ENCODE measurements around the gene MTX1. TPM values are rescaled to one million over a fixed set of nuclear protein-coding genes. Genes with fewer than 3 reads are reported as not detected.
"Not testable (repeated sequence)": the region's sequence is repeated elsewhere in the genome, so short reads cannot be mapped to it uniquely, and the experiment has no call there.

The MTX1 gene
- polyA plus RNA-seq, 3 donors, result 37.0 to 47.7 (median 41.8) TPM

- DNase-seq (ENCODE audit: extremely low read depth in 1 of 11, low read depth in 9 of 11, low spot score in 4 of 11), result peak in 1 of 11 donors; percentile 84
These were observed 11.1 kb downstream of the MTX1 start for GRCh38 chr1:155219592-155220031.

DNA sequence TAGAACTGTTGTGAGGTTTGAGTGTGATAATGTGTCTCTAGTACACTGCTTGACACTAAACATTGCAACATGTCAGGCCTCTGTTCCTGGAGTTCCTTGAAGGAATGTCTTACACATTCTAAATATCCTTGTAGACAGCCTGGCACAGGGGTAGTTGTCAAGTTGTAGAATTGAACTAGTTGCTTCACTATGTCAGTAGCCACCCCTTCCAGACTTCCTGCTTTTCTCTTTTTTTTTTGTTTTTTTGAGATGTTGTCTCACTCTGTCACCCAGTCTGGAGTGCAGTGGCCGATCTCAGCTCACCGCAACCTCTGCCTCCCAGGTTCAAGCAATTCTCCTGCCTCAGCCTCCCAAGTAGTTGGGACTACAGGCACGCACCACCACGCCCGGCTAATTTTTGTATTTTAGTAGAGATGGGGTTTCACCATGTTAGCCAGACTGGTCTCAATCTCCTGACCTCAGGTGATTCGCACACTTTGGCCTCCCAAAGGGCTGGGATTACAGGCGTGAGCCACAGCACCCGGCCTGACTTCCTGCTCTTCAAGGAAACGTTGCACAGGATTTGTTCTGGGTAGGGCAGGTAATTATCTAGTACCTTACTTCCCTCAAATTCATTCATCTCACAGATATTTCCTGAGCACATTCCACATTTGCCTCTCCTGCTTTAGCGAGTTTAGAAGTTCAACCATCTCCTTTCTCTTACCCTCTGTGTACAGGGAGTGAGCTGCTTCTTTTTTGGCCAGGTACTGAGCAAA, 11.9 kb downstream of the MTX1 start:
- not testable (repeated sequence) for DNase-seq (ENCODE audit: extremely low read depth in 1 of 11, low read depth in 9 of 11, low spot score in 4 of 11)

DNA sequence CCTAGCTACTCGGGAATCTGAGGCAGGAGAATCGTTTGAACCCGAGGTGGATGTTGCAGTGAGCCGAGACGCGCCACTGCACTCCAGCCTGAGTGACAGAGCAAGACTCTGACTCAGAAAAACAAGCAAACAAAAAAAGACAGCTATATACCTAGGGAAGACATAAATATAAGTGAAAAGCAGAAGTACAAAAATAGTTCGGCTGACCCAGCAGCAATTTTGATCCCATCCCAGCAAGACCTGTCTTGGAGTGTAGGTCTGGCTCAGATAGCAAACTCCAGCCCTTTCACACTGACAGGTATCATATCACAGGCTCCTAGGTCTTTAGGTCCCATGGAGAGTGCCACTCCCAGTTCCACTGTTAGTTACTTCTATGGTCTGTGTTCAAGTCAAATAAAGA, 14.6 kb downstream of the MTX1 start:
- no peak for DNase-seq (ENCODE audit: extremely low read depth in 1 of 11, low read depth in 9 of 11, low spot score in 4 of 11)

GRCh38 chr1:155225404-155225759, 16.9 kb downstream of the MTX1 start:
- not testable (repeated sequence) for DNase-seq (ENCODE audit: extremely low read depth in 1 of 11, low read depth in 9 of 11, low spot score in 4 of 11)

GRCh38 chr1:155226188-155226909, 17.9 kb downstream of the MTX1 start:
- DNase-seq (ENCODE audit: extremely low read depth in 1 of 11, low read depth in 9 of 11, low spot score in 4 of 11), result peak in 2 of 11 donors; percentile 71 to 90

DNA sequence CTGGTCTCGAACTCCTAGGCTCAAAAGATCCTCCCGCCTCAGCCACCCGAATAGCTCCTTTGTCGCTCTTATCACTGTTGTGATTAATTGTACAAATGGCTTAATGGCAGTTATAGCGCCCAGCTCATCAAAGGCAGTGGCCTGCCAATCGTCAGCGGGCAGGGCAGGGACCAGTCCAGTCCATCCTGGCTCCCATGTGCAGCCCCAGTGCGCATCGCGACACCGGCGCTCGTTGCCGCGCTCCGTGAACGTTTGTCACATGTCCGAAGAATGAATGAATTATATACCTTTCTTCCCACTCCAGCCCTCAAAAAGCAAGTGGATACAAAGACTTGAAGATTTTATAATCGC, 18.4 kb downstream of the MTX1 start:
- peak in 2 of 11 donors; percentile 49 to 94 for DNase-seq (ENCODE audit: extremely low read depth in 1 of 11, low read depth in 9 of 11, low spot score in 4 of 11)

DNA sequence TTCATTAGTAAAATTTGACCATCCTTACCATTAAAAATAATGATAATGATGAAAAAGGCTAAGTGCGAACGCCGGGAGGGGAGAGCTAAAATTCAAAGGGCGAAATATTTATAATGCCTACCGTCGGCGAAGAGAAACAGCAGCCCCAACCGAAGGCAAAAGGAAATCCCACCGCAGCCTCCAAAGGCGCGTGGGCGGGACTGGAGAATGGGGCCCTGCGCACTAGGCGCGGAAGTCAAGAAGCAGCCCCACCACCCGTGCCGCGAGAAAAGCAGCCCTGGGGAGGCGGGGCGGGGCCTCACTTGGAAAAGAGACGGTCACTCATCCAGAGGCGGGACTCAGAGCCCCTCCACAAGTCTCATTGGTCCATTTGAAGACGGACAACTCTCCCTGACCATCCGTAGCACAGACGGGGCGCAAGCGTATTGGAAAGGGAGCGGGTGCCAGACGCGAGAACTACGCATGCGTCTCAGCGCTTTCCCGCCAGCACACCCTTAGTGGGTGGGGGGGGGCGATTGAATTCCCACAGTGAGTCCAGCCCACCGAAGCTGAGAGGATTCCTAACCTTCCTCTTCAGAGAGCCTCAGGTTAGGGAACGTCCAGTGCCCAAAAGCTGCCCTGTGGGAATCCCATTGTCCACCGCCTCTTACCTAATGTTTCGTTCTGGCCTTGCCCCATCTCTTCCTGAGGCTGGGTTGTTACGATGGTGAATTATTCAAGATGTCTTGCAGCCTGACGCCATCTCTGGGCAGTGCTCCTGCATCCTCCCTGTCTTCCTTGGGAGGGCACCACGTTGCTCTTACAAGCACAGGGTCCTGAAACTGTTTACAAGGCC, 19.0 kb downstream of the MTX1 start:
- DNase-seq (ENCODE audit: extremely low read depth in 1 of 11, low read depth in 9 of 11, low spot score in 4 of 11), result peak; percentile 96 to 100 (median 99)

DNA sequence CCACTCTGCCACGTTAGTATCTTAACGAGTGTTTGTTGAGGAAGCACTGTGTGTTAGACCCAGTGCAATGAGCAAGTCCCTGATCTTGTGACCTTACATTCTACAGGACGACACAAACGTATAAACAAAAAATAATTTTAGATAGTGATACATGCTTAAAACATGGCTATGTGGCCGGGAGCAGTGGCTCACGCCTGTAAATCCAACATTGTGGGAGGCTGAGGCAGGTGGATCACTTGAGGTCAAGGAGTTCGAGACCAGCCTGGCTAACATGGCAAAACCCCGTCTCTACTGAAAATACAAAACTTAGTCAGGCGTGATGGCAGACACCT, 19.6 kb downstream of the MTX1 start:
- no peak for DNase-seq (ENCODE audit: extremely low read depth in 1 of 11, low read depth in 9 of 11, low spot score in 4 of 11)

DNA sequence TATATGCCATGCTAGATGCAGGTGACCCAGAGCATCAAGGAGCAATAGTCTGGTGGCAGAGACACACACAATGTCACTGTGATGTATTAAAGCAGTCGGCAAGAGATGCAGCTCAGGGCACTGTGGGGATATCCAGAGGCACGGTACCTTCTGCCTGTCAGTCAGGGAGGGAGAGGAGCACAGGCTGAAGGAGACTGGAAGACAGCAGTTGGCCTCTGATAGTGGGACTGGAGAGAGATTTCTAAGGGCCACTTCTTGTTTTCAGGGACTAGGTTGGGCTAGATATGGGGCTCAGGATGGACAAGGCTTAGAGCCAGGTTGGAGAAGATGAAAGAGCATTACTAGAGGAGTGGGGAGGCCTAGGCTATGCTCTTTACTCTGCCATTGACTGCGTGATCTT, 22.8 kb downstream of the MTX1 start:
- DNase-seq (ENCODE audit: extremely low read depth in 1 of 11, low read depth in 9 of 11, low spot score in 4 of 11), result not testable (repeated sequence)

DNA sequence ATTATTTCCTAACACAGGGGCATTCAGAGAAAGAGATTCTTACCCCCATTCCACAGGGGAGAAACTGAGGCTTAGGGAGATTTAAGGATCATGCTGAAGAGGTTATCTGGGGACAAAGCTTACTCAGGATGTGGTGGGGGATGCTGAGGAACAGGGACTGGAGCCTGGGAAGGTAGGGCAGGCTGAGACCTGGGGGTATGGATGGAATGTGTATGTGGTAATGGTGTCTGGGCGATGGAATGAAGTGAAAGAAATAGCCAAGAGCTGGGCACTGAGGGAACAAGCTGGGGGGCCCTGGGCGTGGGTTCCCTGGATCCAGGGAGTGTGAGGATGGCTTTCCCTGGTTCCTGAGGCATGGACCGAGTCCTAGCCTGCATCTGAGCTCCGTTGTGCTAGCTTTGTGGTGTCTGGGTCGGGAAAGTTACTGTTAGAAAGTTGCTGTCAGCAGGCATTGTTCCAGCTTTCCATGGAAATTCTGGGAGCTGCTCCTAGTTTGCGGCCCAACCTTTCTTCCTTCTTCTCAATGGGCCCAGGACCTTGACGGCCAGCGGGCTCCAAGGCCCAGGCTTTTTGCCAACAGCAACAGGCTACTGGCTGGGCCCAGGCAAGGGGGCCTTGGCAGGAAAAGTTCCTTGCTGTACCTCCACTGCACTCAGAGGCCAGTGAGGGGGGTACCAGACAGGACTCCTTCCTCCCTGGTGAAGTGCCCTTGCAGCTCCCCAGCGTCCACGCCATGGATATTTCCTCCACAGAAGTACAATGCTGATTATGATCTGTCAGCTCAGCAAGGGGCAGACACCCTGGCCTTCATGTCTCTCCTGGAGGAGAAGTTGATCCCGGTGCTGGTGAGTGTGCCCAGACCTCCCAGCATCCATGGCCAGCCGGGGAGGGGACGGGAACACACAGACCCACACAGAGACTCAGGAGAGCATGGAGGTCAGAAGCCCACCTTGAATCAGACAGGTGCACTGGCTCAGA, 23.8 kb downstream of the MTX1 start:
- DNase-seq (ENCODE audit: extremely low read depth in 1 of 11, low read depth in 9 of 11, low spot score in 4 of 11), result not testable (repeated sequence)

- DNase-seq (ENCODE audit: extremely low read depth in 1 of 11, low read depth in 9 of 11, low spot score in 4 of 11), result not testable (repeated sequence)
These were observed 25.0 kb downstream of the MTX1 start for GRCh38 chr1:155233502-155233901.

- not testable (repeated sequence) for DNase-seq (ENCODE audit: extremely low read depth in 1 of 11, low read depth in 9 of 11, low spot score in 4 of 11)
These were observed 26.9 kb downstream of the MTX1 start for GRCh38 chr1:155235375-155235774.

DNA sequence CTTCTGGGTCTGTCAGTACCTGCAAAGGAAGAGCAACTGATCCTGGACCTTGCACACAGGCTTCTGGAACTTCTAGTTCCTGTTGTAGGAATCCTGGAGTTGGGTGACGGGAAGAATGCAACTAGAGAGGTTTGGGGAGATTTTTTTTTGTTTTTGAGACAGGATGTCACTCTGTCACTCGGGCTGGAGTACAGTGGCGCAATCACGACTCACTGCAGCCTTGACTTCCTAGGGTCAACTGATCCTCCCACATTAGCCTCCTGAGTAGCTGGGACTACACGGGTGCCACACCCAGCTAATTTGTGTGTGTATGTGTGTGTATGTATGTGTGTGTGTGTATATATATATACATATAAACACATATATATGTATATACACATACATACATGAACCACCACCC, 28.0 kb downstream of the MTX1 start:
- no peak for DNase-seq (ENCODE audit: extremely low read depth in 1 of 11, low read depth in 9 of 11, low spot score in 4 of 11)

- peak in 2 of 11 donors; percentile 74 to 83 for DNase-seq (ENCODE audit: extremely low read depth in 1 of 11, low read depth in 9 of 11, low spot score in 4 of 11)
These were observed 32.7 kb downstream of the MTX1 start for GRCh38 chr1:155241069-155241679.

DNA sequence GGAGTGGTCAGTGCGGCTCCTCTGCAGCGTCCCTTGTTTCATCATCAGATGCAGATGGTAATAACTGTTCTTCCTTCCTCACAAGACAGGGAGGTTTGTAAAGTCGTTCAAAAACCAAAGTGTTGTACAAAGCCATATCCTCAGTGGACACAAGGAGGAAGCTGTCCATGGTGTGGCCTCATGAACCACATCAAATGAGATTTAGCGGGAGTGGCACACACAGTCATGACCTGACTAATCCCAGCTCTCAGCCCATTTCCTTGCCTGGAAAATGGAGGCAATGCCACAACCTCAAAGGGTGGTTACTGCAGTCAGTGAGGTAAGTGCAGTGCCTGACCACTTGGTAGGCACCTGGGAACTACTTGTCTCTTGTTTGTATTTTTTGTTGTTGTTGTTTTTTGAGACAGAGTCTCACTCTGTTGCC, 33.4 kb downstream of the MTX1 start:
- DNase-seq (ENCODE audit: extremely low read depth in 1 of 11, low read depth in 9 of 11, low spot score in 4 of 11), result no peak

DNA sequence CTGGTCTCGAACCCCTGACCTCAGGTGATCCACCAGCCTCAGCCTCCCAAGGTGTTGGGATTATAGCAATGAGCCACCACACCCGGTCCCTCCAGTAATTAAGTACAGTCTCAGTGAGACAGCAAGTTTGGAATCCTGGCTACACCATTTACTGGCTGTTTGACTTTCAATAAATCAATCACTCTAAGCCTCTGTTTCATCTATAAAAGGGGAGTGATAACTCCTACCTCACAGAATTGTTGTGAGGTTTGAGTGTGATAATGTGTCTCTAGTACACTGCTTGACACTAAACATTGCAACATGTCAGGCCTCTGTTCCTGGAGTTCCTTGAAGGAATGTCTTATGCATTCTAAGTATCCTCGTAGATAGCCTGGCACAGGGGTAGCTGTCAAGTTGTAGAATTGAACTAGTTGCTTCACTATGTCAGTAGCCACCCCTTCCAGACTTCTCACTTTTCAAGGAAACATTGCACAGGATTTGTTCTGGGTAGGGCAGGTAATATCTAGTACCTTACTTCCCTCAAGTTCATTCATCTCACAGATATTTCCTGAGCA, 34.4 kb downstream of the MTX1 start:
- no peak for DNase-seq (ENCODE audit: extremely low read depth in 1 of 11, low read depth in 9 of 11, low spot score in 4 of 11)

DNA sequence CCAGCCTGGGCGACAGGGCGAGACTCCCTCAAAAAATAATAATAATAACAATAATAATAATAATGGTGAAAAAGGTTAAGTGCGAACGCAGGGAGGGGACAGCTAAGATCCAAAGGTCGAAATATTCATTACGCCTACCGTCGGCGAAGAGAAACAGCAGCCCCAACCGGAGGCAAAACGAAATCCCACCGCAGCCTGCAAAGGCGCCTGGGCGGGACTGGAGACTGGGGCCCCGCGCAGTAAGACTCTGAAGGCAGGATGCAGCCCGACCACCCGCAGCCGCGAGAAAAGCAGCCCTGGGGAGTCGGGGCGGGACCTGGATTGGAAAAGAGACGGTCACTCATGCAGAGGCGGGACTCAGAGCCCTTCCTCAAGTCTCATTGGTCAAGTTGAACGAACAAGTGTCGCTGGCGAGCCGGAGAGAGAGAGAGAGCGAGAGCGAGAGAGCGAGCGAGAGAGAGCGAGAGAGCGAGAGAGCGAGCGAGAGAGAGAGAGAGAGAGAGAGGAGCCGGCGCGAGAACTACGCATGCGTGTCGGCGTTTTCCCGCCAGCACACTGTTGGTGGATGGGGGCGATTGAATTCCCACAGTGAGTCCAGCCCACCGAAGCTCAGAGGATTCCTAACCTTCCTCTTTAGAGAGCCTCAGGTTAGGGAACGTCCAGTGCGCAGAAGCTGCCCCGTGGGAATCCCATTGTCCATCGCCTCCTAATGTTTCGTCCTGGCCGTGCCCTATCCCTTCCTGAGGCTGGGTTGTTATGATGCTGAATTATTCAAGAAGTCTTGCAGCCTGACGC, 36.1 kb downstream of the MTX1 start:
- DNase-seq (ENCODE audit: extremely low read depth in 1 of 11, low read depth in 9 of 11, low spot score in 4 of 11), result peak; percentile 95 to 99 (median 98)

All from renal cortex interstitium (tissue), 11 donors.